Gastroesophageal sphincter (tissue), 3 donors: ENCODE results near the gene LRBA.

Source experiments
- CTCF ChIP-seq, 4 experiments: fragments of 200-600 bp in 2 of 4; fragments of 450-650 bp in 2 of 4; sonication (generic) in 1 of 4; IDR thresholded peaks; one replicate each; pipeline ENCODE4 v1.5.1; 2017 to 2019; ENCODE audit warnings: antibody characterized with exemption in 4 of 4, mild to moderate bottlenecking in 2 of 4, moderate library complexity in 2 of 4
- POLR2A ChIP-seq, 2 donors: fragments of 450-650 bp; IDR thresholded peaks; one replicate each; pipeline ENCODE4 v1.6.1; 2017; ENCODE audit warnings: antibody characterized with exemption in 2 of 2, mild to moderate bottlenecking in 2 of 2, moderate library complexity in 1 of 2
- POLR2AphosphoS5 ChIP-seq: sonication (generic); formaldehyde crosslinking; IDR thresholded peaks from one replicate; pipeline ENCODE4 v1.6.1; 2017; ENCODE audit warnings: antibody characterized with exemption

GRCh38 chr4:150600812-150601445 lies 414.2 kb downstream of the LRBA start:
- TF ChIP-seq CTCF (IDR thresholded peaks at IDR 0.05) (no peak), POLR2A (IDR thresholded peaks at IDR 0.05) (no peak), POLR2AphosphoS5 (no peak)
